Stimulated activated CD4-positive, alpha-beta T cell treated with anti-CD3 and anti-CD28 coated beads, Interleukin-15, amount 100 ng/mL, for 48 hours (primary cell): Measurements from ENCODE around the gene TAF6L.
"Not testable (repeated sequence)": the region's sequence is repeated elsewhere in the genome, so short reads cannot be mapped to it uniquely, and the experiment has no call there.

Experiments
- DNase-seq, 2 donors: peaks; one replicate each; pipeline ENCODE4 v3.0.0-alpha.2; 2020; ENCODE audit warnings: low read depth in 2 of 2

Gene TAF6L, protein sequence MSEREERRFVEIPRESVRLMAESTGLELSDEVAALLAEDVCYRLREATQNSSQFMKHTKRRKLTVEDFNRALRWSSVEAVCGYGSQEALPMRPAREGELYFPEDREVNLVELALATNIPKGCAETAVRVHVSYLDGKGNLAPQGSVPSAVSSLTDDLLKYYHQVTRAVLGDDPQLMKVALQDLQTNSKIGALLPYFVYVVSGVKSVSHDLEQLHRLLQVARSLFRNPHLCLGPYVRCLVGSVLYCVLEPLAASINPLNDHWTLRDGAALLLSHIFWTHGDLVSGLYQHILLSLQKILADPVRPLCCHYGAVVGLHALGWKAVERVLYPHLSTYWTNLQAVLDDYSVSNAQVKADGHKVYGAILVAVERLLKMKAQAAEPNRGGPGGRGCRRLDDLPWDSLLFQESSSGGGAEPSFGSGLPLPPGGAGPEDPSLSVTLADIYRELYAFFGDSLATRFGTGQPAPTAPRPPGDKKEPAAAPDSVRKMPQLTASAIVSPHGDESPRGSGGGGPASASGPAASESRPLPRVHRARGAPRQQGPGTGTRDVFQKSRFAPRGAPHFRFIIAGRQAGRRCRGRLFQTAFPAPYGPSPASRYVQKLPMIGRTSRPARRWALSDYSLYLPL

DNA sequence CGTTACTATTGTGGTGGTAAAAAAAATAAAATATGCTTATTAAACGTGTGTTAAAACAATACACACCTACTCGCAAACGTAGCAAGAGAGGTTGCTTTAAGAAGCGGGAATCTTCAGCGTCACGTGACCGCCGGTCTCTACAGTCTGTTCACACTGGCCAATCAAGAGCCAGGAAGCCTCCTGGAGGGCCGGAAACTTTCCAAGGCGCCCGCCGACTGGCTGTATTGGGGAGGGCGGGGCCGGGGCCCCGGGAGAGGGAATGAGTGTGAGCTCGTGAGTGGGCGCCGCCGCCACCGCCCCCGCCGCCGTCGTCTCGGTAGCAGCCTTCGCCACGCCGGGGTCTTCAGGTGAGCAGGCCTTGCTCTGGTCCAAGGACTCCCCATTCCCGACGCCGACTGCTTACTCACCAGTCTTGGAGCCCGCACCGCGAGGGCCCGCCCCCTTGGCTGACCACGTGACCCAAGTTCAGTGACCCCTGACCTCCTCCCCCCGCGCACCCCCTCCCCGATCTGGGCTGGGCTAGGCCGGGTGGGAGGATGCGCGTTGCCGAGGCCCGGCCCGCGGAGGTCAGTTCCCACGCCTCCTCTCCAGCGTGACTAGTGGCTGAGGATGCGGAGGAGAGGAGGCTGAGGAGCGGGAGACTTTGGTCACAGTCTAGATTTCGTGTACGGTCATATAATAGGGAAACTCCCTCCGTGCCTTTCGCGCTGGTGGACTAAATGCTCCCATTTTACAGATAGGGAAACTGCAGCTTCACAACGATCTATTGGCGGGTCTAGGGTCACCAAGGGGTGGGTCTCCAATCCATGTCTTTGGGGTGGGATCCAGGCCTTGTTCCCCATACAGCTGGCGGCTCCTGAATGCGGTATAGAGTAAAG, at the start of gene TAF6L:
TSS of gene TAF6L (plus strand) at position 253 of the 878 bp plus-strand sequence. CDS start 4,388 bp downstream, outside the sequence.
- peak; percentile 95 to 97 for DNase-seq

- no peak for DNase-seq
Observed at GRCh38 chr11:62721994-62722393, 49.2 kb upstream of the TAF6L start.

DNA sequence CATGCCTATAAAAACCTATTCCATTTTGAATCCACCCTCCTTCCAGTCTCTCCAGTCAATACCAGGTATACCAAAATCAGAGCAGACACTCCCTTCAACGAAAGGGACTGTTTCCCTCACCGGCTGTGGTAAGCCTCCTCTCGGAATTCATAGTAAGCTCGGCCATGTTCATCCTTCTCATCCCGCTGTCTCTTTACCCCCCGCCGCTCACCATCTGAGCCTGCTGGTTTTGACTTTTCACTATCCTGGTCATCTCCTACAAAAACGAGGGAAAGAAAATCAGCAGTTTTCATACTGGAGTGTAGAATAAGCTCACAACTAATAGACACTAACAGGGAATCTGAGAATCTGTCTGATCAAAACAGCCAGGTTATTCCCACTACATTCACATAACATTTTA, 47.0 kb upstream of the TAF6L start:
- DNase-seq = no peak

DNA sequence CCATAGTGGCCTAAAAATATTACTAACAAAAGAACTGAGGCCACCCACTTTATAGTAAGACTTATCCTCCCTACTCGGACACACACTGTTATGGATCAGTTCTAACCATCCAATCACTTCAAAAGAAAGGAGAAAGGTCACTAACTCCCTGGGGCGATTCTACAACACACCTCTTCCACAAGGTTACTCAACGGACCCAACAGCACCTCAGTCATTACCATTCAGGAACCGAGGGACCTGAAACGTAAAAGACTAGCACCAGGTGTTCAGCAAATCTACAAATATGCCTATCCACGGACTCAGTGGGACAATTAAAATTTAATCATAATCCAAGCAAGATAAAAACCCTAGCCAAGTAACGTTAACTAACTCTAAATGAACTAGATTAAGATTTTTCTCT, 45.5 kb upstream of the TAF6L start:
- DNase-seq = no peak

DNA sequence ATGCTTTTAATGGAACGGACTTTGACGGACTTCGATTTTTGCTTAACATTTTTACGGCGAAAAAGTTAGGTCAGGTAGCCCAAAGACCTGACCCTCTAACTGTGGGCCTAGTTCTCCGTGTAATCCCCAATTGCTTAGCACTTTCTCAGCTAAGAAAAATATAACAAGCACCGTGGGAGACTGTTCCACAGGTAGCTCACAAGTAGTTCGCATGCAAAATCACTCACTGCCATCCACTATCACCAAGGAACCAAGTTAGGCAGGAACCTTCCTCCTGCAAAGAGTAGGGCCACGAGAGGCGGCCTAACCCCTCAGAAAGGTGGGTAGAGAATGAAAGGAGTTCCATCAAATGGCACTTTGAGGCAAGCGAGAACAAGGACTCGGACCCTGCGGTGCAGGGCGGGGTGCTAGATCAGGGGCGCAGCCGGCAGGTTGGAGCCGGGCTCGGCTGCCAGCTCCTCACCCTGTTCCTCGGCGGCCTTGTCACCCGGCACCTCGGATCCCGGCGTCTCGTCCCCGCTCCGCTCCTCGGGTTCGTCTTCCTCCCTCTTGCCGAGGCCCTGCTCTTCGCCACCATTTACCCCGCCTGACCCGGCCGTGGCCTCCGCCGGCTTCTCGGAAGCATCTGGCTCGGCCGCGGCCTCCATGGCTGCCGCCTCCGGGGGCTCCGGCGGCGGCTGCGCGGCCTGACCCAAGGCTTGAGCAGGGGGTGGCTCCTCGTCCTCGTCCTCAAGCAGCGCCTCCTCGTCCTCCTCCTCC, 44.9 kb upstream of the TAF6L start:
- DNase-seq = no peak

DNA sequence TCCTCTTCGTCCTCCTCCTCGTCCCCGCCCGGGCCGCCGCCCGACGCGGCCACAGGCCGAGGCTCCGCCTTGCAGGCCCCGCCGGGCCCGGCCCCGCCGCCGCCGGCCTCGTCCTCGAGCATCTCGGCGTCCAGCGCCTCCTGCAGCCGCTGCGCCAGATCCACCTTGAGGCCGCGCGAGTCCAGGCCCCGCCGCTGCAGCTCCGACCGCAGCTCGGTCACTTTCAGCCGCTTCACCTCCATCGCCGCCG, 44.4 kb upstream of the TAF6L start:
- DNase-seq = no peak

DNA sequence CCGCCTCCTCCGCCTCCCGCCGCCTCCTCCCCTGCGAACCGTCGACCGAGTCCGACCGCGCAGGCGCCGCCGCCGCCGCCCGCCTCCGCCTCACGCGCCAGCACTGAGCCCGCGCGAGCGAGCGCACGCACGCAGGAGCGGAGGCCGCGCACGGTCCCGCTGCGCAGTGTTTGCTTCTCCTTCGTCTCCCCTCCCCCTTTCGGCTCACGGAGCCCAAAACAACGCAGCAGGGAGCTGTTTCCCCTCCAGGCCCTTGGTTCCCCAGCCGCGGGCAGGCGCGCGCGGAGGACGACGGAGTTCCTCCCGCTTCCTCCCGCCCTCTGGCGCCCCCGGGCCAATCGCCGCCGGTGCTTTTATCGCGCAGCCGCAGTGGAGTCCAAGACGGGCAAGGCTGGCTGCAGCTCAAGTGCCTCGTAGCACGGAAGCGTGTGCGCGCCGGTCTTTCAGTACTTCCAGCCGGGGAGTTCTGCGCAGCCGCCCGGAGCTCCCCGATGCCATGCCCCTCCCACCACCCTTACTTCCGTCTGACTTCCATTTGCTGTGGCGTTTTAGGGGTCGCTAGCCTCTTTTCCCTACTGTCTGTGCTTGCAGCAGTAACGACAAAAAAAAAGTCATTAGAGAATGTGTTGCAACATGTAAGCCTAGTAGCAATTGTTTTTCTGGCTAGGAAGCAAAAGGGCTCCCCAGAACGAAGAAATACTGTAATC, 43.9 kb upstream of the TAF6L start, which contains the start of gene HNRNPUL2:
TSS of gene HNRNPUL2 (minus strand) at position 293 of the 707 bp plus-strand sequence. CDS start 301 bp downstream, outside the sequence.
- DNase-seq = peak; percentile 97 to 98

GRCh38 chr11:62727872-62728170, 43.4 kb upstream of the TAF6L start:
- DNase-seq = peak; percentile 78 to 80

- peak; percentile 73 to 79 for DNase-seq
Observed at GRCh38 chr11:62728171-62728988, 42.8 kb upstream of the TAF6L start, which contains the start of gene TTC9C. Gene TTC9C (plus strand): TSS chr11:62728486. CDS start chr11:62728849, 363 bp downstream.

DNA sequence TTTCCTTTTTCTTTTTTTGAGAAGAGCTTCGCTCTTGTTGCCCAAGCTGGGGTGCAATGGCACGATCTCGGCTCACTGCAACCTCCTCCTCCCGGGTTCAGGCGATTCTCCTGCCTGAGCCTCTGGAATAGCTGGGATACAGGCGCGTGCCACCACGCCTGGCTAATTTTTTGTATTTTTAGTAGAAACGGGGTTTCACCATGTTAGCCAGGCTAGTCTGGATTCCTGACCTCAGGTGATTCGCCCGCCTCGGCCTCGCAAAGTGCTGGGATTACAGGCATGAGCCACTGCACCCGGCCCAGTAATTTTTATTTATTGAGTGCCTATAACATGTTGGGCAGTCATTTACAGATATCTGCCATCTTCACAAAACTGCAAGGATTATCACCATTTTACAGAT, 41.1 kb upstream of the TAF6L start:
- not testable (repeated sequence) for DNase-seq

- DNase-seq = no peak
Observed at GRCh38 chr11:62732830-62733229, 38.4 kb upstream of the TAF6L start.

- DNase-seq = no peak
Observed at GRCh38 chr11:62737196-62737595, 34.0 kb upstream of the TAF6L start.

- no peak for DNase-seq
Observed at GRCh38 chr11:62747475-62748160, 23.6 kb upstream of the TAF6L start.

- not testable (repeated sequence) for DNase-seq
Observed at GRCh38 chr11:62749931-62750330, 21.3 kb upstream of the TAF6L start.

DNA sequence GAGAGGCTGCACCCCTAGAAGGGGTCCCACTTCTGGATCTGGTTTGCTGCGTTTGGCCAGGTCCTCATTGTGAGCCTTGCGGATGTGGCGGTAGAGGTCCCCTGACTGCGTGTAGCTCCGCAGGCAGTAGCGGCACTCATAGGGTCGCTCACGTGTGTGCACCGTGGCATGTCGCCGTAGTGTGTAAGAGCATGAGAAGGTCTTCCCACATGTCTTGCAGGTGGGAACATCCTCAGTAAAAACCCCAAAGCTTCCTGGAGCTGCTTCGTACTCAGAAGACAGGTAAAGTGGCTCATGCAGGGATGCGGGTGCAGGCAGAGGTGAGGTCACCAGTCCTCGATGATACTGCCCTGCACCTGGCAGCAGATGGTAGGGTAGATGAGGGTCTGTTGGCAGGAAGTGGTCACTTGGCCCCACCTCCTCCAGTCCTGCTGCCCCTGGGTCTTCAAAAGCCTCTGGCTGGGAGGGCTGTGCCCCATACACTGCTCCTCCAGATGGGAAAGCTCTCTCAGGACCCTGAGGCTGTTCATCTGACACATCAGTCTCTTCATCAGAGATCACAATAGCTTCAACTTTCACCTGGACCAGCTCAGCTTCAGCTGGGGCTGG, 18.9 kb upstream of the TAF6L start:
- DNase-seq = no peak

DNA sequence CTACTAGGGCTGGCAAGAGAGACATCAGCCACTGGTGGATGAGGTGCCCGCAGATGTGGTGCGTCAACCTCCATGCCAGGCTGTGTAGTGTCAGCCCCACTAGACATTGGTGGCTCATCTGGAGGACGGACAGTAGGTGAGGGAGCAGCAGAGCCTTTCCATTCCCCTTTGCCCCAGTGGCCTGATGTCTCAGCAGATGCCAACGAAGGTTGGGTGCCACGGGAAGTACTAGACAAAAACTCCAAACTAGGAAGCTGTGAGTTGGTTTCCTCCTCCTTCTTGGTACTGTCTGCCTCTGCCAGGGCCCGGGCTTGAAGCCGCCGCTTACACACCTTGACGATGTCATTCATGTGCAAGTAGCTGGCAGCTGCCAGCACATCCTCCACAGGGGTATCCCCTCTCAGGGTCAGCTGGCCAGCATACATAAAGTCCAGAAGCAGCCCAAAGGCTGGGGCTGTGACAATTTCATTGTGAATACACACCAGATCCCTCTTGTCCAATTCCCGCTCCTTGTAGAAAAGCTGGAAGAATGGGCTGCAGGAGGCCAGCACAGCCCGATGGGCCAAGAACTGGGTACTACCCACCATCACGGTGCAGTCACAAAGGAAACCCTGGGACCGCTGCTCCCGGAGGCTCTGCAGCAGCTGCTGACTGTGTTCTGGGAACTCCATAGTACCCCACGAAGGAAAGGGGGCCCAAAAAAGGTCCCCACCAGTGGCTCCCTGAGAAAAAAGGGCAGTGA, 18.0 kb upstream of the TAF6L start:
- DNase-seq = no peak

- peak; percentile 94 to 97 for DNase-seq
Observed at GRCh38 chr11:62753736-62754603, 17.2 kb upstream of the TAF6L start, which contains the start of gene ZBTB3. Gene ZBTB3 (minus strand): TSS chr11:62754160. CDS start chr11:62753664, 496 bp downstream.
